BLaER1 treated with 17β-estradiol and CSF1 and Interleukin-3, amounts not matched to agents 10 nM and 100 nM (cell line): ENCODE data around the gene SLC25A25.

Experiments
- H3K27ac ChIP-seq, 11 experiments: shearing (Covaris generic); formaldehyde crosslinking; 2 replicates each; pipeline ENCODE4 v1.8.1; 2022
- H3K27me3 ChIP-seq, 11 experiments: shearing (Covaris generic); formaldehyde crosslinking; 2 replicates each; pipeline ENCODE4 v1.8.1; 2022
- H3K36me3 ChIP-seq, 11 experiments: shearing (Covaris generic); formaldehyde crosslinking; 2 replicates each; pipeline ENCODE4 v1.8.1; 2022
- H3K4me1 ChIP-seq, 10 experiments: shearing (Covaris generic); formaldehyde crosslinking; 2 replicates each; pipeline ENCODE4 v1.8.1; 2022
- H3K4me2 ChIP-seq, 11 experiments: shearing (Covaris generic); formaldehyde crosslinking; 2 replicates each; pipeline ENCODE4 v1.8.1; 2022
- H3K4me3 ChIP-seq, 10 experiments: shearing (Covaris generic); formaldehyde crosslinking; 2 replicates each; pipeline ENCODE4 v1.8.1; 2022
- H3K9ac ChIP-seq, 11 experiments: shearing (Covaris generic); formaldehyde crosslinking; 2 replicates each; pipeline ENCODE4 v1.8.1; 2022
- H3K9me3 ChIP-seq, 11 experiments: shearing (Covaris generic); formaldehyde crosslinking; replicated peaks in 1 of 11; 2 replicates each; pipeline ENCODE4 v1.8.1; 2022
- H4K20me1 ChIP-seq, 11 experiments: shearing (Covaris generic); formaldehyde crosslinking; 2 replicates each; pipeline ENCODE4 v1.8.1; 2022
- Cebpa-rat ChIP-seq, 11 experiments: shearing (Covaris generic); IDR thresholded peaks; 2 replicates each; pipeline ENCODE4 v1.8.1; 2022

Gene SLC25A25

DNA sequence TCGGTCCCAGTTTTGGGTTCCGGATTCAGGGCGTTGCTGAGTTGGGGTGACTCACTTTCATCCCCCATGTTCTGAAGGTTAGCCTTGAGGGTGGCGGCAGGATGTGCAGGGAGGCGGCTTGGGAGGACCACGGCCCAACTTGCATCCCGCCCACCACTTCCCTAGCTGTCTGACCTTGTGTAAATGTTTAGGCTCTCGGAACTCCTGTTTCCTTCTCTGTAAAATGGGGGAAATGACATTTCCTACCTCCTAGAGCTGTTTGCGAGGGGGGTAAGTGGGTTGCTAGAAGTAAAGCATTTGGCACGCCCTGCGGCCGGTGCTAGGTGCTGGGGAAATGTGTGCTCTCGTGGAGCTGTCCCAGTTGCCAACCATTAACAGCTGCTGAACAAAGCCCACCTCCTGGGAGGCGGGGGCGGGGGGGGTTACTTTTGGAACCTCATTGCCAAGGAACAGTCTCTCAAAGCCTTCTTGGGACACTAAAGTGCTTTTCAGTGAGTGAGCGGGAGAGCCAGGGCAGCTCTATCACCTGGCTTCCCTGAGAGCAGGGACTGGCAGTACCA, 32.0 kb downstream of the SLC25A25 start:
- no peaks in the 10 kb centered on the region for H3K9me3 ChIP-seq
- peaks cover 31 to 77% (median 45%) of the 10 kb centered on the region in 11 experiments for H3K36me3 ChIP-seq
- no peaks in the 10 kb centered on the region for H3K27me3 ChIP-seq
- no peak for TF ChIP-seq Cebpa-rat (IDR thresholded peaks at IDR 0.05)
- peaks cover 66 to 99% (median 92%) of the 10 kb centered on the region in 11 experiments for H4K20me1 ChIP-seq
- peak overlapping the region in 7 of 11 experiments; percentile 19 to 68 (median 56); a peak in 9 of 22 replicates for H3K27ac ChIP-seq
- peaks cover 93 to 98% (median 96%) of the 10 kb centered on the region in 10 experiments for H3K4me1 ChIP-seq
- peak overlapping the region; percentile 80 to 98 (median 91) for H3K4me2 ChIP-seq
- H3K4me3 ChIP-seq = peak overlapping the region in 7 of 10 experiments; percentile 38 to 62 (median 45); a peak in 12 of 20 replicates
- peak overlapping the region; percentile 18 to 77 (median 44); a peak in 13 of 22 replicates for H3K9ac ChIP-seq

- peaks cover 63 to 99% (median 90%) of the 10 kb centered on the region in 11 experiments for H4K20me1 ChIP-seq
- no peaks in the 10 kb centered on the region for H3K27me3 ChIP-seq
- peak overlapping the region in 4 of 11 experiments; percentile 19 to 68 (median 41); a peak in 6 of 22 replicates for H3K27ac ChIP-seq
- H3K9me3 ChIP-seq = no peaks in the 10 kb centered on the region
- H3K9ac ChIP-seq = peak overlapping the region in 10 of 11 experiments; percentile 11 to 77 (median 42); a peak in 13 of 22 replicates
- H3K4me3 ChIP-seq = peak overlapping the region in 2 of 10 experiments; percentile 42 to 62; a peak in 3 of 20 replicates
- H3K4me2 ChIP-seq = peak overlapping the region; percentile 80 to 98 (median 91)
- H3K36me3 ChIP-seq = peaks cover 31 to 77% (median 50%) of the 10 kb centered on the region in 11 experiments
- TF ChIP-seq Cebpa-rat (IDR thresholded peaks at IDR 0.05) = no peak
- H3K4me1 ChIP-seq = peaks cover 87 to 98% (median 90%) of the 10 kb centered on the region in 10 experiments
Observed at GRCh38 chr9:128100581-128100980, 32.5 kb downstream of the SLC25A25 start.

DNA sequence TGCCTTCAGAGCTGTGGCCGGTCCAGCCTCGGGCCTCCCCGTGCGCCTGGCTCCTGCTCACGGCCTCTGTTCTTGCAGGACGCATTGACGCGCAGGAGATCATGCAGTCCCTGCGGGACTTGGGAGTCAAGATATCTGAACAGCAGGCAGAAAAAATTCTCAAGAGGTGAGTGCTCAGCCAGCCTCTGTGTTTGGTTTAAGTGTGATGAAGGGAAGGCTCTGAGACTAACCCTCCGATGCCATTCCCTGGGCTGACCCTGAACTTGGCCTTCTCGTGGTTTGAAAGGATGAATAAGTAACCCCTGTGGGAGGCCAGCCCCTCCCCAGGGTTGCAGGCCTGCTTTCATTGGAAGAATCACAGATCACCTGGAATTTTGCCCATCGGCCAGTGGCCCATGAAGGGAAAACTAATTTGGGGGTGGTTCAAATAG, 33.2 kb downstream of the SLC25A25 start:
- TF ChIP-seq Cebpa-rat (IDR thresholded peaks at IDR 0.05) = no peak
- Histone ChIP-seq H3K4me2 (peak overlapping the region; percentile 80 to 98 (median 91)), H4K20me1 (peaks cover 62 to 100% (median 94%) of the 10 kb centered on the region in 11 experiments), H3K4me1 (peaks cover 81 to 100% (median 84%) of the 10 kb centered on the region in 10 experiments), H3K36me3 (peaks cover 37 to 79% (median 57%) of the 10 kb centered on the region in 11 experiments), H3K27ac (peak overlapping the region in 3 of 11 experiments; percentile 56 to 74 (median 68); a peak in 5 of 22 replicates), H3K27me3 (no peaks in the 10 kb centered on the region), H3K4me3 (peak overlapping the region in 1 of 10 experiments; percentile 42; a peak in 1 of 20 replicates), H3K9ac (peak overlapping the region in 5 of 11 experiments; percentile 16 to 77 (median 69); a peak in 12 of 22 replicates), H3K9me3 (no peaks in the 10 kb centered on the region)

GRCh38 chr9:128101690-128102089, 33.7 kb downstream of the SLC25A25 start:
- H3K9ac ChIP-seq = peak overlapping the region in 10 of 11 experiments; percentile 21 to 77 (median 50); a peak in 17 of 22 replicates
- H3K4me1 ChIP-seq = peaks cover 79 to 98% (median 80%) of the 10 kb centered on the region in 10 experiments
- H3K36me3 ChIP-seq = peaks cover 41 to 79% (median 61%) of the 10 kb centered on the region in 11 experiments
- TF ChIP-seq Cebpa-rat (IDR thresholded peaks at IDR 0.05) = no peak
- peaks cover 58 to 100% (median 94%) of the 10 kb centered on the region in 11 experiments for H4K20me1 ChIP-seq
- H3K27me3 ChIP-seq = no peaks in the 10 kb centered on the region
- peak overlapping the region in 4 of 10 experiments; percentile 12 to 45 (median 24); a peak in 4 of 20 replicates for H3K4me3 ChIP-seq
- peak overlapping the region; percentile 80 to 98 (median 91) for H3K4me2 ChIP-seq
- H3K27ac ChIP-seq = peak overlapping the region in 8 of 11 experiments; percentile 41 to 88 (median 68); a peak in 14 of 22 replicates
- no peaks in the 10 kb centered on the region for H3K9me3 ChIP-seq

- no peaks in the 10 kb centered on the region for H3K27me3 ChIP-seq
- no peaks in the 10 kb centered on the region for H3K9me3 ChIP-seq
- peaks cover 53 to 100% (median 94%) of the 10 kb centered on the region in 11 experiments for H4K20me1 ChIP-seq
- peaks cover 74 to 93% (median 75%) of the 10 kb centered on the region in 10 experiments for H3K4me1 ChIP-seq
- peak overlapping the region; percentile 80 to 98 (median 91) for H3K4me2 ChIP-seq
- H3K36me3 ChIP-seq = peaks cover 47 to 79% (median 64%) of the 10 kb centered on the region in 11 experiments
- peak overlapping the region in 10 of 11 experiments; percentile 27 to 88 (median 60); a peak in 16 of 22 replicates for H3K27ac ChIP-seq
- no peak for TF ChIP-seq Cebpa-rat (IDR thresholded peaks at IDR 0.05)
- H3K4me3 ChIP-seq = peak overlapping the region in 3 of 10 experiments; percentile 12 to 45 (median 29); a peak in 4 of 20 replicates
- H3K9ac ChIP-seq = peak overlapping the region in 10 of 11 experiments; percentile 28 to 77 (median 60); a peak in 17 of 22 replicates
Observed at GRCh38 chr9:128102196-128102595, 34.2 kb downstream of the SLC25A25 start.

- Histone ChIP-seq H3K4me3 (peak overlapping the region in 3 of 10 experiments; percentile 8 to 45 (median 11); a peak in 2 of 20 replicates), H3K27ac (peak overlapping the region; percentile 41 to 88 (median 61); a peak in 20 of 22 replicates), H3K27me3 (no peaks in the 10 kb centered on the region), H4K20me1 (peaks cover 51 to 100% (median 94%) of the 10 kb centered on the region in 11 experiments), H3K4me2 (peak overlapping the region; percentile 80 to 98 (median 91)), H3K9me3 (no peaks in the 10 kb centered on the region), H3K36me3 (peaks cover 55 to 85% (median 71%) of the 10 kb centered on the region in 11 experiments), H3K9ac (peak overlapping the region; percentile 23 to 77 (median 50); a peak in 20 of 22 replicates), H3K4me1 (peaks cover 65 to 85% (median 66%) of the 10 kb centered on the region in 10 experiments)
- TF ChIP-seq Cebpa-rat (IDR thresholded peaks at IDR 0.05) = peak in 7 of 11 experiments; percentile 29 to 60 (median 50); a peak in 7 of 22 replicates
Observed at GRCh38 chr9:128102861-128103588, 35.0 kb downstream of the SLC25A25 start.

DNA sequence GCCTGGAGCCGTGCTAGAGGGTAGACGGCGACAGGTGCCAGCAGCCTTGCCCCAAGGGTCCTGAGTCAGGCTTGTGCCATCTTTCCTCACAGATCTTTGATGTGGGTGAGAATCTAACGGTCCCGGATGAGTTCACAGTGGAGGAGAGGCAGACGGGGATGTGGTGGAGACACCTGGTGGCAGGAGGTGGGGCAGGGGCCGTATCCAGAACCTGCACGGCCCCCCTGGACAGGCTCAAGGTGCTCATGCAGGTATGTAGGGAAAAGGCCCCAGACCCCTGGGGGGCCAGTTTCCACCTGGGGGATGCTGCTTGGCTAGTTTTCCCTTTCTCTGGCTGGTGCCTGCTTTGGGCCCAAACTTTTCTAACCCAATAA, 35.5 kb downstream of the SLC25A25 start:
- Histone ChIP-seq H3K27ac (peak overlapping the region; percentile 41 to 88 (median 61); a peak in 20 of 22 replicates), H3K4me2 (peak overlapping the region; percentile 80 to 98 (median 91)), H3K27me3 (no peaks in the 10 kb centered on the region), H3K9me3 (no peaks in the 10 kb centered on the region), H4K20me1 (peaks cover 47 to 100% (median 94%) of the 10 kb centered on the region in 11 experiments), H3K9ac (peak overlapping the region; percentile 23 to 77 (median 50); a peak in 18 of 22 replicates), H3K36me3 (peaks cover 60 to 90% (median 76%) of the 10 kb centered on the region in 11 experiments), H3K4me3 (peak overlapping the region in 3 of 10 experiments; percentile 8 to 45 (median 11); a peak in 2 of 20 replicates), H3K4me1 (peaks cover 60 to 79% (median 61%) of the 10 kb centered on the region in 10 experiments)
- TF ChIP-seq Cebpa-rat (IDR thresholded peaks at IDR 0.05) = no peak

- Histone ChIP-seq H3K9me3 (no peaks in the 10 kb centered on the region), H3K9ac (peak overlapping the region in 10 of 11 experiments; percentile 4 to 77 (median 46); a peak in 15 of 22 replicates), H4K20me1 (peaks cover 41 to 100% (median 91%) of the 10 kb centered on the region in 11 experiments), H3K4me1 (peaks cover 54 to 73% (median 55%) of the 10 kb centered on the region in 10 experiments), H3K27me3 (no peaks in the 10 kb centered on the region), H3K4me2 (peak overlapping the region; percentile 80 to 98 (median 91)), H3K4me3 (peak overlapping the region in 2 of 10 experiments; percentile 11 to 45; a peak in 2 of 20 replicates), H3K27ac (peak overlapping the region in 8 of 11 experiments; percentile 41 to 88 (median 68); a peak in 17 of 22 replicates), H3K36me3 (peaks cover 67 to 94% (median 82%) of the 10 kb centered on the region in 11 experiments)
- no peak for TF ChIP-seq Cebpa-rat (IDR thresholded peaks at IDR 0.05)
Observed at GRCh38 chr9:128104171-128104618, 36.2 kb downstream of the SLC25A25 start.
